ENCODE data around the gene TMEM273.

The TMEM273 gene

GRCh38 chr10:49115015-49115795 lies 73.0 kb downstream of the TMEM273 start, which contains the start of gene VSTM4:
TSS of gene VSTM4 (minus strand) at chr10:49115522. CDS start at chr10:49115485, 37 bp downstream.
- DNase-seq, result no peak

DNA sequence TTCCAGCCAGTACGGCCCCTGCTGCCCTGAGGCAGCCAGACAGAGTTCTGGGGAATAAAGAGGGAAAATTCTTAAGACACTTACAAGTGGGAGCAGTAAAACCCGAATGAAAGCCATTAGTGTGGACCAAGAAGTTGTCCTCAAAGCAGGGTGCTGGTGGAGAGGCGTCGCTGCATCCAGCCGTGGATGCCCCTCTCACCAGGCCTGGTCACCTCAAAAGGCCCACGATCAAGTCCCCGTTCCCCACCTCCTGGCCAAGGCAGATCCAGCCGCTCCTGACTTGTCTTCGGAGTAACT lies 73.5 kb downstream of the TMEM273 start:
- no peak for DNase-seq

DNA sequence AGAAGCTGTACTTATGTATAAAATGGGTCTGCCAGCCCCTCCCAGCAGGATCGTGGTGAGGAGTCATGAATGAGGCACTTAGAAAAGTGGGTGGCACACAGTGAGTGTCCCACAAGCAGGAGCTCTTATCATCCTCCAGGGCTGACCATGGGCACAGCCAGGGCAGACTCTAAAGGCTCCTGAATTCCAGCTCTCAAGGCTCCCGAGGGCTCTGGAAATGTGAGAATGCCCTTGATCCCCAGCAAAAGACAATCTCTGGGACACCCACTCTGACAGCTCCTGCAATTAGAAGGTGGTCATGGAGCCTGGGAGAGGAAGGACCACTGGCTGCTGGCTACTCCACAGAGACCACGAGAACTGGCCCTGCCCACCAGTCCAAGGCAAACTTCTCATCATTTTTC lies 74.5 kb downstream of the TMEM273 start:
- DNase-seq, result no peak

- no peak for DNase-seq
Observed at GRCh38 chr10:49112851-49113250, 75.3 kb downstream of the TMEM273 start.

- no peak for DNase-seq
Observed at GRCh38 chr10:49112098-49112497, 76.1 kb downstream of the TMEM273 start.

GRCh38 chr10:49111320-49111698 lies 76.9 kb downstream of the TMEM273 start:
- no peak for DNase-seq

- no peak for DNase-seq
Observed at GRCh38 chr10:49110684-49111319, 77.4 kb downstream of the TMEM273 start.

- DNase-seq, result no peak
Observed at GRCh38 chr10:49109669-49110340, 78.4 kb downstream of the TMEM273 start.

DNA sequence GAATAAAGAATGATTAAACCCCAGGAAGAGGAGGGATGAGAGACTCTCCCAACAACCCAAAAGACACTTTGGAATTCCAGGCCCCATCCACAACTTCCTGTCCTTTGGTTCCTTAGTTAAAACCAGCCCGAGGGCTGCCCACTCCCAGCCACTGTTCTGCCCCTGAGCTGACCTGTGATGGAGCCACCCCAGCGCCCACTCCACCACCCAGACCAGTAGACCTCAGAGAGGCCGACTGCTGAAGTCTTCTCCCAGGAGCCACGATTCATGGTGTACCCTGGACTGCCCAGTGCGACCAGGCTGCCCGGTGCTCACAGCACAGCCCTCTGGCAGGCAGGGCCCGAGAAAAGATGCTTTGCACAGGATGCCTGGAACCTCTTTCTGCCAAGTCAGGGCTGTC lies 79.5 kb downstream of the TMEM273 start:
- DNase-seq, result no peak

- DNase-seq, result no peak
Observed at GRCh38 chr10:49107887-49108267, 80.3 kb downstream of the TMEM273 start.

DNA sequence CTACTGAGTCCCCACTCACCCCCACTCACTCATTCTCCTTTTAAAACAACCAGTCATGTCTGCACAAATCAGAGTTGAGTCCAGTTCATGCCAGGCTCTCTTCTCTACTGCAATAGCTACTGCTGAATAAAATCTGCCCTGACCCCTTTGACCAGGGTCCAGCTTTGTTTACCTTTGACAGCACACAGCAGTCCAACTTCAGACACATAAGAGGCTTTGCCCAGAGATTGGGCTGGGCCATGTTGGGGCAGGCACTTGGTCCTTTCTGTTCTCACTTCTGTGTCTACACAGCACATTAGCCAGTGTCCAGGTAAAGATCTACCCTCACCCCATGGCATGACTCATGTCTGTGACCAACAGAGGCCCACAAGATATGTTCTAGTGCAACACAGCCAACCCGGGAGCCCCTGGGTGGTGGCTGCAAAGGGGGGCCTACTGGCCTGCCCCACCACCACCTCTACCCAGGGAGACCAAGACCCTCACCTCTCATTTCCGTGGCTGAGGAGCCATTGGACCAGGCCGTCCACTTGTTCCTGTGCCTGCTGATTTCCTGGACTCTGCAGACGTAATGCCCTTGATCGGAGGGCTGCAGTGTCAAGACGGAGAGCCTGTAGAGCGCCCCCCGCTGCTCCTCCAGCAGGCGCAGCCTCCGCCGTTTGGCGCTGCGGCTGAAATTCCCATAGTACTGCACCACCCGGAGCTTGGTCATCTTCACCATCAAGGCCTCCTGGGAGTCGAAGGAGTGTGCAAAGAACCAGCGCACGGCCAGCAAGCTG lies 80.9 kb downstream of the TMEM273 start:
- no peak for DNase-seq

DNA sequence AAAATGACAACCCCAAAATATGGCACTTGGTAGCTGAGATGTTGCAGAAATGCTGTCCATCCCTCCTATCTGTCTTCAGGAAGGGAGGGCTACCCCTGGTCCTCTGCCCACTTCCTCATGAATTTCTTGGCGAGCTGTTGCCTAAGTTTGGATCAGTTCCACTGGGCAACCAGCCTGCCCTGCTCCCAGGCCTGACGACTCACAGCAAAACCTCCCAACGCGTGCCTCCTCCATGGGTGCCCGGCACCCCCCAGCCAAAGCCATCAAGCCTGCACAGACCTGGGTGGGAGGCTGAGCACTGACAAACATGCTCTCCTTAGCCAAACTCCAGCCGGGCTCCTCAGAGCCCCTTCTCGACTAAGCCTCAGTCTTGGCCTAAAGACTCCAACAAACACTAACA lies 81.7 kb downstream of the TMEM273 start:
- DNase-seq, result no peak

- no peak for DNase-seq
Observed at GRCh38 chr10:49105076-49105475, 83.1 kb downstream of the TMEM273 start.
